WTC11 (cell line): Measurements from ENCODE around the gene CETP. TPM values are rescaled to one million over a fixed set of nuclear protein-coding genes. Genes with fewer than 3 reads are reported as not detected.

ENCODE experiments used
- ATAC-seq: fragments of 200-7000 bp; cut with Tn5 transposase; 2 replicates; pipeline ENCODE4 v1.10.0; 2021; ENCODE audit warnings: mild to moderate bottlenecking, moderate library complexity
- CTCF ChIA-PET: fragments of 300-600 bp; sonication (Branson Sonifier 250); formaldehyde crosslinking; loops from one replicate; lab custom pipeline; 2021; ENCODE audit warnings: antibody characterized with exemption; lab: Charles Lee
- POLR2A ChIA-PET: fragments of 350-600 bp; sonication (Branson Sonifier 250); formaldehyde crosslinking; loops from one replicate; lab custom pipeline; 2021; ENCODE audit warnings: antibody characterized with exemption; lab: Charles Lee
- DNase-seq: peaks from one replicate; pipeline ENCODE4 v3.0.0; 2021; ENCODE audit warnings: low spot score
- H3K27ac Mint-ChIP-seq: 2 replicates; pipeline ENCODE4 v1.8.0; 2021; ENCODE audit warnings: mixed read lengths
- H3K27me3 Mint-ChIP-seq: 2 replicates; pipeline ENCODE4 v1.8.0; 2021; ENCODE audit warnings: low read depth, mild to moderate bottlenecking, moderate library complexity, mixed read lengths
- H3K36me3 Mint-ChIP-seq: 2 replicates; pipeline ENCODE4 v1.8.0; 2021; ENCODE audit warnings: mixed read lengths
- H3K4me1 Mint-ChIP-seq: 2 replicates; pipeline ENCODE4 v1.8.0; 2022; ENCODE audit warnings: mixed read lengths
- H3K4me3 Mint-ChIP-seq: 2 replicates; pipeline ENCODE4 v1.8.0; 2021; ENCODE audit warnings: mild to moderate bottlenecking, moderate library complexity, mixed read lengths
- H3K9me3 Mint-ChIP-seq: 2 replicates; pipeline ENCODE4 v1.8.0; 2021; ENCODE audit warnings: mixed read lengths
- AR ChIP-seq: fragments of 250-450 bp; sonication (Bioruptor Pico); IDR thresholded peaks from 2 replicates; pipeline ENCODE4 v1.9.0; 2021; ENCODE audit warnings: mild to moderate bottlenecking
- ATF1 ChIP-seq: sonication (generic); formaldehyde crosslinking; IDR thresholded peaks from 2 replicates; pipeline ENCODE4 v1.8.1; 2023; ENCODE audit warnings: mild to moderate bottlenecking, moderate library complexity, missing genetic modification reagents
- E2F1 ChIP-seq: sonication (generic); formaldehyde crosslinking; IDR thresholded peaks from 2 replicates; pipeline ENCODE4 v1.8.0; 2022; ENCODE audit warnings: mild to moderate bottlenecking, missing genetic modification reagents
- FOXK1 ChIP-seq: sonication (generic); formaldehyde crosslinking; IDR thresholded peaks from 2 replicates; pipeline ENCODE4 v1.8.0; 2022; ENCODE audit warnings: mild to moderate bottlenecking, moderate library complexity, missing genetic modification reagents
- GABPB1 ChIP-seq: sonication (generic); formaldehyde crosslinking; IDR thresholded peaks from 2 replicates; pipeline ENCODE4 v1.8.1; 2023; ENCODE audit warnings: mild to moderate bottlenecking, missing genetic modification reagents
- IRF1 ChIP-seq: sonication (generic); formaldehyde crosslinking; IDR thresholded peaks from 2 replicates; pipeline ENCODE4 v1.8.0; 2023; ENCODE audit warnings: missing genetic modification reagents
- JAZF1 ChIP-seq: fragments of 250-450 bp; sonication (Bioruptor Pico); IDR thresholded peaks from 2 replicates; pipeline ENCODE4 v1.9.0; 2021; ENCODE audit warnings: moderate library complexity, mild to moderate bottlenecking, inconsistent platforms
- NR3C1 ChIP-seq: sonication (generic); formaldehyde crosslinking; conservative IDR thresholded peaks from 2 replicates; pipeline ENCODE4 v1.8.1; 2023; ENCODE audit warnings: low read depth, mild to moderate bottlenecking, missing genetic modification reagents
- RORB ChIP-seq: fragments of 250-450 bp; sonication (Bioruptor Pico); IDR thresholded peaks from 2 replicates; pipeline ENCODE4 v1.9.0; 2021; ENCODE audit warnings: mild to moderate bottlenecking
- SMAD4 ChIP-seq: sonication (generic); formaldehyde crosslinking; IDR thresholded peaks from 2 replicates; pipeline ENCODE4 v1.8.0; 2022; ENCODE audit warnings: mild to moderate bottlenecking, missing genetic modification reagents
- SOX15 ChIP-seq: fragments of 250-450 bp; sonication (Bioruptor Pico); IDR thresholded peaks from 2 replicates; pipeline ENCODE4 v1.9.0; 2021; ENCODE audit warnings: mild to moderate bottlenecking
- TCF7 ChIP-seq: sonication (generic); formaldehyde crosslinking; IDR thresholded peaks from 2 replicates; pipeline ENCODE4 v1.8.0; 2022; ENCODE audit warnings: mild to moderate bottlenecking, low read depth, missing genetic modification reagents, moderate library complexity
- TEAD4 ChIP-seq: sonication (generic); formaldehyde crosslinking; IDR thresholded peaks from 2 replicates; pipeline ENCODE4 v1.8.0; 2022; ENCODE audit warnings: mild to moderate bottlenecking, missing genetic modification reagents
- ZNF219 ChIP-seq: sonication (generic); formaldehyde crosslinking; IDR thresholded peaks from 2 replicates; pipeline ENCODE4 v1.8.0; 2023; ENCODE audit warnings: missing genetic modification reagents, mild to moderate bottlenecking, borderline replicate concordance
- ZNF232 ChIP-seq: sonication (generic); formaldehyde crosslinking; IDR thresholded peaks from 2 replicates; pipeline ENCODE4 v1.8.0; 2022; ENCODE audit warnings: mild to moderate bottlenecking, missing genetic modification reagents
- ZNF263 ChIP-seq: sonication (generic); formaldehyde crosslinking; IDR thresholded peaks from 2 replicates; pipeline ENCODE4 v1.8.1; 2022; ENCODE audit warnings: low read depth, mild to moderate bottlenecking, moderate library complexity, missing genetic modification reagents
- ZNF671 ChIP-seq: fragments of 250-450 bp; sonication (Bioruptor Pico); IDR thresholded peaks from 2 replicates; pipeline ENCODE4 v1.8.0; 2021; ENCODE audit warnings: mild to moderate bottlenecking
- total RNA-seq: library from RNA; stranded (reverse); gene quantifications from 3 replicates; pipeline ENCODE4 v1.2.3, GENCODE V29; 2021
- TF ChIP-seq, protein P1 (sequence below): sonication (generic); formaldehyde crosslinking; IDR thresholded peaks from 2 replicates; pipeline ENCODE4 v1.8.1; 2023; ENCODE audit warnings: mild to moderate bottlenecking, missing genetic modification reagents, moderate library complexity

Gene CETP
- total RNA-seq, 1 experiment from 2014 or later: not detected

DNA sequence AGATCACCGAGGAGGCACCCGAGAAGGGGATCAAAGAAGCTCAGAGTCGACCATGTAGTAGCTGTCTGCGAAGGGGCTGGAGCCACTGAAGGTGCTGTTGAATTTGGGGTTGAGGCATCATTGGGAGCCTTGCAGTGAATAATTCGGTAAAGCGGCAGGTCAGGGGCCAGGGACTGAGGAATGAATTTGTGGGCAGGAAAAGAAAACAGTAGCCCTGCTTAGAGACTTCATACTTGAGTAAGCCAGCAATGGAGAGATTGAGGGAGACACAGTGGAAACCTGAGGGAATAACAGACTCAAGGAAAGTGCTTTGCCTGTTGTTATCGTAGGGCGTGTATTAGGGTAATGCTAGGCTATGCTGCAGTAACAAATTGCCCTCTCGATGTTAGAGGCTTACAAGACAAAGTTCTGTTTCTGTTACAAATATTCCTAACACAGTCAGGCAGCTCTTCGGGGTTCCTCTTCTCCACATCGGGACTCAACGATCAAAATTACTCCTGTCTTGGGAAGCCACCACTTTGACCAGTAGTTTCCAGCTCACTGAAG is 43.2 kb upstream of the CETP start:
- H3K9me3 Mint-ChIP-seq: no peaks in the 10 kb centered on the region
- ChIA-PET CTCF (interaction anchor here (0.7 kb wide), 1 partner anchor 323 kb away, joined by 3 read pairs; no protein-coding TSS in a partner anchor), POLR2A (no interaction called here)
- H3K4me3 Mint-ChIP-seq: no peak overlapping the region
- no peaks in the 10 kb centered on the region for H3K4me1 Mint-ChIP-seq
- H3K27ac Mint-ChIP-seq: no peak overlapping the region
- TF ChIP-seq FOXK1 (CRISPR knock-in tag) (no peak), SOX15 (no peak), IRF1 (CRISPR knock-in tag) (no peak), JAZF1 (CRISPR knock-in tag) (no peak), ATF1 (CRISPR knock-in tag) (no peak), E2F1 (CRISPR knock-in tag) (no peak), RORB (CRISPR knock-in tag) (no peak)
- H3K27me3 Mint-ChIP-seq: no peaks in the 10 kb centered on the region; the same call in 1 of the 2 replicates
- no peak for ATAC-seq
- H3K36me3 Mint-ChIP-seq: no peaks in the 10 kb centered on the region
- DNase-seq: no peak

DNA sequence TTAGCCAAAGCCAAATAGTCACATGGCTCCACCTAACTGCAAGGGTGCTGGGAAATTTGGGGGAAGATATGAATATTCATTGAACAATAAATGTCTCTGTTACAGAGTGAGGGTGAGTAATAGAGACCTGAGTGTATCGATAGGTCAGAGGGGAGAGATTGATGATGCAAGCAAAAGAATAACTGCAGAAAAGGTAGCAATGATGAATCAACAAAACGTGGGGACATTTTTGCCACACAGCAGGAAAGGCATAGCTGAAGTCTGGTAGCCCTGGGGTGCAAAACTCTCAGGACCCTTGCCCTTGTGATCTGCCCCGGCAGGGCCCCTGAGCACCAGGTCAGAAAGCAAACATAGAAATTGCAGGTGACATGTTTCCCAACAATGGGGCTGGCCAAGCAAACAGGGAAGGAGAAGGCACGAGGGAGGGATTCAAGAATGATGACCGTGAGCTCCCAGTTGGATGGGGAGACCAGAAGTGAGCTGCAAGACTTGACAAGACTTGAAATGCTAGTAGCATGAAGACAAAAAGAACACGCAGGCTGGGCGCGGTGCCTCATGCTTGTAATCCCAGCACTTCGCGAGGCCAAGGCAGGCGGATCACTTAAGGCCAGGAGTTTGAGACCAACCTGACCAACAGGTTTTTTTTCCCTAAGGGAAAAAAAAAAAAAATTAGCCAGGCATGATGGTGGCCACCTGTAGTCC is 42.5 kb upstream of the CETP start:
- TF ChIP-seq NR3C1 (CRISPR knock-in tag) (no peak), ZNF671 (no peak), GABPB1 (CRISPR knock-in tag) (peak; percentile 84), AR (no peak)
- no peak overlapping the region for H3K4me3 Mint-ChIP-seq
- H3K27ac Mint-ChIP-seq: no peak overlapping the region
- H3K27me3 Mint-ChIP-seq: no peaks in the 10 kb centered on the region; the same call in 1 of the 2 replicates
- H3K4me1 Mint-ChIP-seq: no peaks in the 10 kb centered on the region
- no peaks in the 10 kb centered on the region for H3K36me3 Mint-ChIP-seq
- ChIA-PET POLR2A (no interaction called here), CTCF (no interaction called here)
- no peak for DNase-seq
- ATAC-seq: no peak
- no peaks in the 10 kb centered on the region for H3K9me3 Mint-ChIP-seq

DNA sequence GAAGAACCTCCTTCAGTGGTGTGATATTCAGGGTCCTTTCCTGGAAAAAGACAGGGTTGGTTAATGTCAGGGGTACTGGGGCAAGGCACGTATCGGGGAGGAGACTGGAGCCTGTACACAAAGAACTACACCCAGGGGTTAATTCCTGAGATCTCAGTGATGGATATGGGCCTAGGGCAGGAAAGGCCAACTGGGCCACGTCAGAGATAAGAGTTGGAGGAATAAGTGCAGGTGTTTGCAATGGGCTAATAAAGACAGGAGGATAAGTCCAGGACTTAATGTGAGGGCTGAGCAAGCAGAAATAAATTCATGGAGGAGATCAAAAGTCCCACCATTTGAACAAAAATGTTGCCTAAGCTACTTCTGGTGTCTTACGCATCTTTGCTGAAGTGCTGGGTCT is 40.2 kb upstream of the CETP start:
- ChIA-PET CTCF (no interaction called here), POLR2A (no interaction called here)
- DNase-seq: no peak
- Mint-ChIP-seq H3K4me1 (no peaks in the 10 kb centered on the region), H3K27ac (no peak overlapping the region), H3K4me3 (no peak overlapping the region), H3K27me3 (no peaks in the 10 kb centered on the region), H3K9me3 (no peaks in the 10 kb centered on the region), H3K36me3 (no peaks in the 10 kb centered on the region)
- no peak for ATAC-seq
- TF ChIP-seq SMAD4 (CRISPR knock-in tag): no peak
- TF ChIP-seq TEAD4 (CRISPR knock-in tag): no peak
- no peak for TF ChIP-seq ZNF219 (CRISPR knock-in tag)
- no peak for TF ChIP-seq ZNF232 (CRISPR knock-in tag)
- TF ChIP-seq ZNF263 (CRISPR knock-in tag): no peak
- TF ChIP-seq, protein P1, sequence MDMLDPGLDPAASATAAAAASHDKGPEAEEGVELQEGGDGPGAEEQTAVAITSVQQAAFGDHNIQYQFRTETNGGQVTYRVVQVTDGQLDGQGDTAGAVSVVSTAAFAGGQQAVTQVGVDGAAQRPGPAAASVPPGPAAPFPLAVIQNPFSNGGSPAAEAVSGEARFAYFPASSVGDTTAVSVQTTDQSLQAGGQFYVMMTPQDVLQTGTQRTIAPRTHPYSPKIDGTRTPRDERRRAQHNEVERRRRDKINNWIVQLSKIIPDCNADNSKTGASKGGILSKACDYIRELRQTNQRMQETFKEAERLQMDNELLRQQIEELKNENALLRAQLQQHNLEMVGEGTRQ: no peak
- no peak for TF ChIP-seq TCF7 (CRISPR knock-in tag)
